ENCODE results near the gene RNASE8.
A peak's percentile ranks its signal among the peaks of the same experiment; 100 is the strongest.
"Not testable (repeated sequence)": the region's sequence is repeated elsewhere in the genome, so short reads cannot be mapped to it uniquely, and the experiment has no call there.

The RNASE8 gene

GRCh38 chr14:21057803-21058675 is at the start of gene RNASE8:
TSS of gene RNASE8 (plus strand) at chr14:21057822. CDS start at chr14:21057893, 71 bp downstream.
- DNase-seq (ENCODE audit: low spot score): no peak

- not testable (repeated sequence) for DNase-seq (ENCODE audit: low spot score)
Measured at GRCh38 chr14:21009721-21010120, 47.9 kb upstream of the RNASE8 start.

GRCh38 chr14:21011136-21011535 is 46.5 kb upstream of the RNASE8 start:
- no peak for DNase-seq (ENCODE audit: low spot score)

- DNase-seq (ENCODE audit: low spot score): peak; percentile 82
Measured at GRCh38 chr14:21014761-21015190, 42.8 kb upstream of the RNASE8 start.

- DNase-seq (ENCODE audit: low spot score): no peak
Measured at GRCh38 chr14:21015312-21015711, 42.3 kb upstream of the RNASE8 start.

GRCh38 chr14:21016413-21017190 is 41.0 kb upstream of the RNASE8 start:
- no peak for DNase-seq (ENCODE audit: low spot score)

GRCh38 chr14:21017528-21018245 is 39.9 kb upstream of the RNASE8 start:
- DNase-seq (ENCODE audit: low spot score): no peak

GRCh38 chr14:21018286-21018685 is 39.3 kb upstream of the RNASE8 start:
- no peak for DNase-seq (ENCODE audit: low spot score)

- no peak for DNase-seq (ENCODE audit: low spot score)
Measured at GRCh38 chr14:21018781-21019180, 38.8 kb upstream of the RNASE8 start.

GRCh38 chr14:21019366-21019765 is 38.3 kb upstream of the RNASE8 start:
- DNase-seq (ENCODE audit: low spot score): no peak

- no peak for DNase-seq (ENCODE audit: low spot score)
Measured at GRCh38 chr14:21020977-21021545, 36.6 kb upstream of the RNASE8 start.

GRCh38 chr14:21022686-21023085 is 34.9 kb upstream of the RNASE8 start:
- DNase-seq (ENCODE audit: low spot score): no peak

- no peak for DNase-seq (ENCODE audit: low spot score)
Measured at GRCh38 chr14:21023174-21023573, 34.4 kb upstream of the RNASE8 start.

GRCh38 chr14:21023817-21024584 is 33.6 kb upstream of the RNASE8 start:
- DNase-seq (ENCODE audit: low spot score): no peak

GRCh38 chr14:21024585-21025370 is 32.8 kb upstream of the RNASE8 start, which contains the start of gene NDRG2:
TSS of gene NDRG2 (minus strand) at chr14:21025061. CDS start at chr14:21023315, 1,746 bp downstream.
- DNase-seq (ENCODE audit: low spot score): no peak

GRCh38 chr14:21025371-21026273 is 32.0 kb upstream of the RNASE8 start:
- no peak for DNase-seq (ENCODE audit: low spot score)

GRCh38 chr14:21026274-21026987 is 31.2 kb upstream of the RNASE8 start:
- no peak for DNase-seq (ENCODE audit: low spot score)

GRCh38 chr14:21026988-21027315 is 30.7 kb upstream of the RNASE8 start:
- no peak for DNase-seq (ENCODE audit: low spot score)

- no peak for DNase-seq (ENCODE audit: low spot score)
Measured at GRCh38 chr14:21029917-21030316, 27.7 kb upstream of the RNASE8 start, which contains the start of gene TPPP2. TSS of gene TPPP2 (plus strand) at chr14:21030217. CDS start at chr14:21030582, 365 bp downstream.

All from hematopoietic multipotent progenitor cell treated with erythropoietin and hydrocortisone succinate and interleukin-3 and kit ligand, for 15 days (in vitro differentiated cells).